WI38 (cell line): Measurements from ENCODE around the gene HNRNPA3.
"Not testable (repeated sequence)": the region's sequence is repeated elsewhere in the genome, so short reads cannot be mapped to it uniquely, and the experiment has no call there.

Experiments
- H3K4me3 ChIP-seq: 2 replicates; pipeline ENCODE4 v1.5.1; 2011; ENCODE audit warnings: low read depth, mild to moderate bottlenecking, control low read depth, low read length
- TF ChIP-seq, protein P1 (sequence below): IDR thresholded peaks from 2 replicates; pipeline ENCODE4 v1.5.1; 2012; ENCODE audit warnings: low read depth, mild to moderate bottlenecking, control low read depth, low read length

Gene HNRNPA3

DNA sequence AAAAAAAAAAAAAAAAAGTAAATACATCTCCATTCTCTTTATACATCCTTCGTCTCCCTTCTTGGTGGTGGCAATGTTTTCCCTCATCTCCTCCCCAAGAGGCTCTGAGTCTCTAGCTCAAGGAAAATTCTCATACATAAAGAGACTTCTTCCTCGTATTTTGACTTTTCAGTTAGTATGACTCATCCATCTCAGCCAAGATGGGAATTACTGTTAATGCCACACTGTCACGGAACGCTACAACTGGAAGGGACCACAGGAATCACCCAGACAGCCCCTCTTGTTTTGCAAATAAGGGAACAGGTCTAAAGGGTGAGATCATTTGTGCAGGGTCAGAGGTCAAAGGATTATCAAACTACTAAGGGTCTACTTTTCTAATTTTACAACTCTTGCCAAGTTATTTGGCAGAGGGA, 32.4 kb downstream of the HNRNPA3 start:
- TF ChIP-seq, protein P1, sequence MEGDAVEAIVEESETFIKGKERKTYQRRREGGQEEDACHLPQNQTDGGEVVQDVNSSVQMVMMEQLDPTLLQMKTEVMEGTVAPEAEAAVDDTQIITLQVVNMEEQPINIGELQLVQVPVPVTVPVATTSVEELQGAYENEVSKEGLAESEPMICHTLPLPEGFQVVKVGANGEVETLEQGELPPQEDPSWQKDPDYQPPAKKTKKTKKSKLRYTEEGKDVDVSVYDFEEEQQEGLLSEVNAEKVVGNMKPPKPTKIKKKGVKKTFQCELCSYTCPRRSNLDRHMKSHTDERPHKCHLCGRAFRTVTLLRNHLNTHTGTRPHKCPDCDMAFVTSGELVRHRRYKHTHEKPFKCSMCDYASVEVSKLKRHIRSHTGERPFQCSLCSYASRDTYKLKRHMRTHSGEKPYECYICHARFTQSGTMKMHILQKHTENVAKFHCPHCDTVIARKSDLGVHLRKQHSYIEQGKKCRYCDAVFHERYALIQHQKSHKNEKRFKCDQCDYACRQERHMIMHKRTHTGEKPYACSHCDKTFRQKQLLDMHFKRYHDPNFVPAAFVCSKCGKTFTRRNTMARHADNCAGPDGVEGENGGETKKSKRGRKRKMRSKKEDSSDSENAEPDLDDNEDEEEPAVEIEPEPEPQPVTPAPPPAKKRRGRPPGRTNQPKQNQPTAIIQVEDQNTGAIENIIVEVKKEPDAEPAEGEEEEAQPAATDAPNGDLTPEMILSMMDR: no peak
- no peak overlapping the region for H3K4me3 ChIP-seq

DNA sequence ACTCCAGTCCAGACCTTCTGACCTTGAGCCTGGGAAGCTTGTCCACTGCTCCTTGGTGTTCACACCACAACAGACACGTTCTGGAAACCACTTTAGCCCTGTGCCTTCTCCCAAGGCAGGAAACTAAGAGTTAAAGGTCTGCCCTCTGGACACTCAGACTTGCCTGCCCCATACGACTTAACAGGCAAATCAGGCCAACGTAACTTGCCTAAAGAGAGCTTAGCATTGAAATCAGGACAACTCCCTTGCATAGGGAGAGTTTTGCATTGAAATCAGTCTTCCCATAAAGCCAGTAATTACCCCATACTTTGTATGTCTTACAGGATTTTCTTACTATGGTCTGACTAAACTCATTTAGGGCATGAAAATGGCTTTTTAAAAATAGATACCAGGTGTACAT, 33.4 kb downstream of the HNRNPA3 start:
- H3K4me3 ChIP-seq: no peak overlapping the region
- TF ChIP-seq, protein P1: no peak

DNA sequence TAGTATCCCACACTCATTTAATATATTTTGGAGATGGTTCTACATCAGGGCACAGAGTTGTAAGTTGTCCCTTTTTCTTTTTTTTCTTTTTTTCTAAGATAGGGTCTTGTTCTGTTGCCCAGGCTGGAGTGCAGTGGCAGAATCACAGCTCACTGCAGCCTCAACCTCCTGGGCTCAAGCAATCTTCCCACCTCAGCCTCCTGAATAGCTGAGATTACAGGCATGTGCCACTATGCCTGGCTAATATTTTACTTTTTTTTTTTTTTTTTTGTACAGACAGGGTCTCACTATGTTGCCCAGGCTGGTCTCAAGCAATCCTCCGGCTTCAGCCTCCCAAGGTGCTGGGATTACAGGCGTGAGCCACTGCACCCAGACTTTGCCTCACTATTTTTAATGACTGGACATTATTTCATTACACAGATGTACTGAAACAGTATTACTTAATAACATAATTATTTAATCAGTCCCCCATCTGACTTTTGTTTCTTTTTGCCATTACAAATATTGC, 34.0 kb downstream of the HNRNPA3 start:
- H3K4me3 ChIP-seq: not testable (repeated sequence)

DNA sequence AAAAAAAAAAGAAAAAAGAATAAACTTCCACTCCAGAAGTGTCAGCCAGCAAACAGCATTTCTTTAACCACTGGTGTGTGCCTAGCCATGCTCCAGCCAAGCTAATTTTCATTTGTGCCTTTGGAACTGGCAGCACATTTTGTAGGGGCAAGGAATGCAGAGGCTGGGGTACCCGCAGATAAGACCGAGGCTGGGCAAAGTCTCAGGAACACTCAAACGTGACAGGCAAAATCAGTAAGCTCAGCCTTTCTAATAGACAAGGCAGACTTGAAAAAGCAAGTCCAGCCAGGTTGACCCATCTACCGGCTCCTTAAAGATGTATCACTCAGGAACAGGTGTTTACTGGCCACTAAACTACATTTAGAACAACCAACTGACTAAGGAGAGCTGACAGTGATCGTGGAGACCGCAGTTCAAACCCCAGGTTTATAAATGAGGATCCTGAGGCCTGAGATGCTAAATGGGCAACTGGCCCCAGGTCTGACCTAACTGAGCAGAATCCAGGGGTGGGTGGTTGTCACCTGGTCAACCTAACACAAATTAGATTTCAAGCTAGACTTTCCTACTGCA, 35.2 kb downstream of the HNRNPA3 start:
- H3K4me3 ChIP-seq: no peak overlapping the region
- TF ChIP-seq, protein P1: no peak

DNA sequence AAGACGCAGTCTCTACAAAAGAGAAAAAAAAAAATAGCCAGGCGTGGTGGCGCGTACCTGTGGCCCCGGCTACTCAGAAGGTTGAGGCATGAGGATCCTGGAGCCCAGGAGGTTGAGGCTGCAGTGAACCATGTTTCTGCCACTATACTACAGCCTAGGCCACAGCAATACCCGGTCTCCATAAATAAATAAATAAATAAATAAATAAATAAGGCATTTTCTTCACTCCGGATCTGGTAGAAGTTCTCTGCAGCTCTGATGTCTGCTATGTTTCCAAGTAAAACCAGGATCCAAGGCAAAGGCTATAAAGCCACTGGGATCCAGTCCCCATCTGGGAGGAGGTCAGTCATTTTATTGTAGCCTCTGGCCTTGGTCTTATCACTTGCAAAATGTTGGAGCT, 36.4 kb downstream of the HNRNPA3 start:
- no peak overlapping the region for H3K4me3 ChIP-seq
- TF ChIP-seq, protein P1: no peak

DNA sequence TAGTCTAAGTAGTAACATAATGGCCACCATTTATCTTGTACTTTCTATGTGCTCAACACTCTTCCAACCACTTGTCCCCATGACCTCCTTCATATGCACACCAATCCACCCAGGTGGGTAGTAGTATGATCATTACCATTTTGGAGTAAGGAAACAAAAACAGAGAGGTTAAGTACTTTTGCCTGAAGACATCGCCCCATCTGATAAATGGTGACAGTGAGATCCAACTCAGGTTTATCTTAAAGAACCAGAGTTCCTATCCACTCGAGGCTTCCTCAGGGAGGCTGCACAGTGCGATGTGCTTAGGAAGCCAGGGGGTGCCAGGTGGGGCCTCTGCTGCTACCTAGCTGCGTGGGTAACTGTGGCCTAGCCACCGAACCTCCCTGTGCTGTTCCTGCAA, 37.9 kb downstream of the HNRNPA3 start:
- TF ChIP-seq, protein P1: no peak
- H3K4me3 ChIP-seq: no peak overlapping the region

DNA sequence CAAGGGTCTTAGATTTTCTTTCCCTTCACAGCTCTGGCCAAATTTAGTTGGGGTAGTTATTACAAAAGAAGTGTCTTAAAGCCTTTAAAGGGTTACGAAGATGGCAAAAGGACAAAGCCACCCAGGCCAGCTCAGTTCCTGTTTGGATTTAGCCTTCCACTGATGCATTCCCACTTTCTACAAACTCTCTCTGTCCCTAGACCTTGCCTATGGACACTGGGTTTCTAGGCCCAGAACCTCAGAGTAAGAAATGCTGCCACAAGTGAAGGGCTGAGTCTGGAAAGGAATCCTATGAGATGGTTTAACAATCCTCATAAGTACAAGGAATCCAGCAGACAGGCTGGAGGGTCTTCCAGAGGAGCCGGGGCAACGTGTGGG, 38.6 kb downstream of the HNRNPA3 start:
- TF ChIP-seq, protein P1: no peak
- no peak overlapping the region for H3K4me3 ChIP-seq
